NCI-H2227 treated with DMSO at 0.1 percent for 48 hours (cell line): ENCODE measurements around the gene GOLGA1.
"Not testable (repeated sequence)": the region's sequence is repeated elsewhere in the genome, so short reads cannot be mapped to it uniquely, and the experiment has no call there.

ENCODE experiments used
- DNase-seq: peaks from one replicate; lab custom pipeline; 2025; lab: John Stamatoyannopoulos, UW

GOLGA1 gene

GRCh38 chr9:124939944-124940343, 939 bp downstream of the GOLGA1 start:
- DNase-seq, result no peak

GRCh38 chr9:124934290-124934689, 6.6 kb downstream of the GOLGA1 start:
- no peak for DNase-seq

- no peak for DNase-seq
Observed at GRCh38 chr9:124932333-124932732, 8.6 kb downstream of the GOLGA1 start.

GRCh38 chr9:124929464-124929863, 11.4 kb downstream of the GOLGA1 start:
- no peak for DNase-seq

- no peak for DNase-seq
Observed at GRCh38 chr9:124928116-124928515, 12.8 kb downstream of the GOLGA1 start.

GRCh38 chr9:124920394-124920793, 20.5 kb downstream of the GOLGA1 start:
- DNase-seq, result not testable (repeated sequence)

GRCh38 chr9:124914753-124915405, 26.0 kb downstream of the GOLGA1 start:
- no peak for DNase-seq

- DNase-seq, result no peak
Observed at GRCh38 chr9:124913378-124913777, 27.5 kb downstream of the GOLGA1 start.

GRCh38 chr9:124911766-124912165, 29.1 kb downstream of the GOLGA1 start:
- no peak for DNase-seq

GRCh38 chr9:124908098-124908497, 32.8 kb downstream of the GOLGA1 start:
- DNase-seq, result no peak

GRCh38 chr9:124906966-124907365, 33.9 kb downstream of the GOLGA1 start:
- no peak for DNase-seq

- no peak for DNase-seq
Observed at GRCh38 chr9:124899845-124900244, 41.0 kb downstream of the GOLGA1 start.

- no peak for DNase-seq
Observed at GRCh38 chr9:124897570-124898460, 43.1 kb downstream of the GOLGA1 start.

- no peak for DNase-seq
Observed at GRCh38 chr9:124894741-124895170, 46.1 kb downstream of the GOLGA1 start.

GRCh38 chr9:124894035-124894740, 46.7 kb downstream of the GOLGA1 start:
- no peak for DNase-seq

- no peak for DNase-seq
Observed at GRCh38 chr9:124890179-124890578, 50.7 kb downstream of the GOLGA1 start.

GRCh38 chr9:124889006-124889405, 51.9 kb downstream of the GOLGA1 start:
- DNase-seq, result no peak

- DNase-seq, result no peak
Observed at GRCh38 chr9:124887832-124888231, 53.1 kb downstream of the GOLGA1 start.

GRCh38 chr9:124886866-124887492, 53.9 kb downstream of the GOLGA1 start:
- DNase-seq, result no peak

GRCh38 chr9:124886461-124886860, 54.4 kb downstream of the GOLGA1 start:
- DNase-seq, result no peak

- no peak for DNase-seq
Observed at GRCh38 chr9:124885551-124885950, 55.3 kb downstream of the GOLGA1 start.

GRCh38 chr9:124884376-124884775, 56.5 kb downstream of the GOLGA1 start:
- no peak for DNase-seq
